ENCODE results near the gene TLK2.

Gene TLK2

GRCh38 chr17:62618647-62619416 lies 140.2 kb downstream of the TLK2 start:
- TF ChIP-seq REST (IDR thresholded peaks at IDR 0.05; ENCODE audit: low read depth) = no peak
- no peak for TF ChIP-seq FOXM1 (IDR thresholded peaks at IDR 0.05; ENCODE audit: borderline replicate concordance, low read depth)
- no peak for TF ChIP-seq EGR1 (IDR thresholded peaks at IDR 0.05)
- TF ChIP-seq TCF12 (IDR thresholded peaks at IDR 0.05; ENCODE audit: low read depth) = no peak
- no peak for TF ChIP-seq CEBPB (IDR thresholded peaks at IDR 0.05)
- no peak for TF ChIP-seq CREB1 (IDR thresholded peaks at IDR 0.05; ENCODE audit: low read depth)

GRCh38 chr17:62619417-62620155 lies 141.0 kb downstream of the TLK2 start:
- no peak for TF ChIP-seq EGR1 (IDR thresholded peaks at IDR 0.05)
- TF ChIP-seq RAD21 (IDR thresholded peaks at IDR 0.05; ENCODE audit: low read depth) = no peak

- no peak for TF ChIP-seq EGR1 (IDR thresholded peaks at IDR 0.05)
- TF ChIP-seq NFIC (IDR thresholded peaks at IDR 0.05) = no peak
- no peak for TF ChIP-seq USF1 (IDR thresholded peaks at IDR 0.05)
- TF ChIP-seq TEAD4 (IDR thresholded peaks at IDR 0.05) = no peak
- no peak for TF ChIP-seq YY1 (IDR thresholded peaks at IDR 0.05; ENCODE audit: low read depth)
- TF ChIP-seq FOXM1 (IDR thresholded peaks at IDR 0.05; ENCODE audit: borderline replicate concordance, low read depth) = no peak
- no peak for TF ChIP-seq ZBTB7A (IDR thresholded peaks at IDR 0.05; ENCODE audit: low read depth)
- TF ChIP-seq CEBPB (IDR thresholded peaks at IDR 0.05) = no peak
These were observed 142.6 kb downstream of the TLK2 start for GRCh38 chr17:62621223-62621622.

- TF ChIP-seq FOXM1 (IDR thresholded peaks at IDR 0.05; ENCODE audit: borderline replicate concordance, low read depth) (no peak), YY1 (IDR thresholded peaks at IDR 0.05; ENCODE audit: low read depth) (no peak), REST (IDR thresholded peaks at IDR 0.05; ENCODE audit: low read depth) (no peak), EP300 (IDR thresholded peaks at IDR 0.05; ENCODE audit: borderline replicate concordance) (no peak), ZBTB7A (IDR thresholded peaks at IDR 0.05; ENCODE audit: low read depth) (no peak), TAF1 (IDR thresholded peaks at IDR 0.05; ENCODE audit: low read depth) (no peak), MAX (IDR thresholded peaks at IDR 0.05) (no peak), EGR1 (IDR thresholded peaks at IDR 0.05) (no peak), TEAD4 (IDR thresholded peaks at IDR 0.05) (no peak), TCF12 (IDR thresholded peaks at IDR 0.05; ENCODE audit: low read depth) (no peak), NFIC (IDR thresholded peaks at IDR 0.05) (no peak), USF1 (IDR thresholded peaks at IDR 0.05) (no peak), RAD21 (IDR thresholded peaks at IDR 0.05; ENCODE audit: low read depth) (no peak), CREB1 (IDR thresholded peaks at IDR 0.05; ENCODE audit: low read depth) (no peak)
These were observed 146.7 kb downstream of the TLK2 start for GRCh38 chr17:62625184-62625869.

- TF ChIP-seq USF1 (IDR thresholded peaks at IDR 0.05) (no peak), RAD21 (IDR thresholded peaks at IDR 0.05; ENCODE audit: low read depth) (no peak), ZBTB7A (IDR thresholded peaks at IDR 0.05; ENCODE audit: low read depth) (no peak), CEBPB (IDR thresholded peaks at IDR 0.05) (no peak), YY1 (IDR thresholded peaks at IDR 0.05; ENCODE audit: low read depth) (no peak), REST (IDR thresholded peaks at IDR 0.05; ENCODE audit: low read depth) (no peak), TCF12 (IDR thresholded peaks at IDR 0.05; ENCODE audit: low read depth) (no peak), EGR1 (IDR thresholded peaks at IDR 0.05) (no peak)
These were observed 147.2 kb downstream of the TLK2 start for GRCh38 chr17:62625870-62626200.

Measured in Ishikawa (cell line).